Measurements from ENCODE around the gene RTN4R. TPM values are rescaled to one million over a fixed set of nuclear protein-coding genes. Genes with fewer than 3 reads are reported as not detected.
"Not testable (repeated sequence)": the region's sequence is repeated elsewhere in the genome, so short reads cannot be mapped to it uniquely, and the experiment has no call there.

Gene RTN4R
- under 1 TPM; 0.36 to 0.50 TPM for total RNA-seq
- 2.8 TPM for polyA plus RNA-seq (2013, experiment 1 of 2)
- polyA plus RNA-seq (2013, experiment 2 of 2), result 2.6 TPM
- 0 to 5.1 (median 1.4) reads per million in 172 experiments for total RNA-seq

GRCh38 chr22:20268279-20269012 is at the start of gene RTN4R:
Gene RTN4R (minus strand): TSS chr22:20268318. CDS start chr22:20268092, 226 bp downstream.
- intact Hi-C loops (cut with DNase I, micrococcal nuclease), result loop anchor here (1.0 to 5.0 kb wide), 3 partner anchors 17 to 111 kb away; no protein-coding TSS in a partner anchor
- H3K9me3 ChIP-seq (ENCODE audit: control insufficient read depth in 1 of 2, insufficient read depth in 1 of 2, low read length in 2 of 2), result no peaks in the 10 kb centered on the region
- ChIA-PET CTCF (no interaction called here), POLR2A (no interaction called here)
- peaks cover 16% of the 10 kb centered on the region for H3K4me1 ChIP-seq (ENCODE audit: insufficient read depth, low read length)
- Mint-ChIP-seq H3K9me3 (no peaks in the 10 kb centered on the region), H3K27ac (no peak within 1 kb of the TSS), H3K4me1 (ENCODE audit: low read depth) (peaks cover 5% of the 10 kb centered on the region), H3K4me3 (peak within 1 kb of the TSS; percentile 82), H3K27me3 (no peaks in the 10 kb centered on the region), H3K36me3 (ENCODE audit: low read depth) (no peaks in the 10 kb centered on the region)
- H3K4me3 ChIP-seq (ENCODE audit: low read length), result peak within 1 kb of the TSS; percentile 26
- DNase-seq (peak; percentile 22 to 81 (median 52)), ATAC-seq (ENCODE audit: poor library complexity) (peak; percentile 87)
- H3K36me3 ChIP-seq (ENCODE audit: insufficient read depth, low read length), result no peaks in the 10 kb centered on the region
- no peak within 1 kb of the TSS for H3K27ac ChIP-seq (ENCODE audit: low read depth in 1 of 2, low read length in 2 of 2)
- peak; percentile 50 for TF ChIP-seq CTCF (IDR thresholded peaks at IDR 0.05)
- H3K27me3 ChIP-seq (ENCODE audit: control insufficient read depth in 1 of 2, insufficient read depth in 2 of 2, low read length in 2 of 2), result no peaks in the 10 kb centered on the region

- peak overlapping the region; percentile 75 for H3K27ac Mint-ChIP-seq
- H3K36me3 Mint-ChIP-seq (ENCODE audit: low read depth), result peaks cover 12% of the 10 kb centered on the region
- CTCF ChIA-PET, result interaction anchor here (0.6 kb wide), 2 partner anchors 11 to 73 kb away, joined by 3 to 4 read pairs; no protein-coding TSS in a partner anchor
- peak overlapping the region; percentile 89 for H3K4me3 Mint-ChIP-seq
- H3K9me3 Mint-ChIP-seq; POLR2A ChIA-PET; H3K9me3 ChIP-seq (ENCODE audit: control insufficient read depth in 1 of 2, insufficient read depth in 1 of 2, low read length in 2 of 2); H3K27me3 ChIP-seq (ENCODE audit: control insufficient read depth in 1 of 2, insufficient read depth in 2 of 2, low read length in 2 of 2); H3K4me3 ChIP-seq (ENCODE audit: low read length); H3K27me3 Mint-ChIP-seq; H3K27ac ChIP-seq (ENCODE audit: low read depth in 1 of 2, low read length in 2 of 2): not testable (repeated sequence)
- Histone ChIP-seq H3K4me1 (ENCODE audit: insufficient read depth, low read length) (peaks cover 51% of the 10 kb centered on the region), H3K36me3 (ENCODE audit: insufficient read depth, low read length) (peaks cover 18% of the 10 kb centered on the region)
- H3K4me1 Mint-ChIP-seq (ENCODE audit: low read depth), result peaks cover 43% of the 10 kb centered on the region
- intact Hi-C loops (cut with DNase I, micrococcal nuclease), result loop anchor here in 1 of 2 experiments (2.0 kb wide), 1 partner anchor 19 kb away; no protein-coding TSS in a partner anchor
- peak in 5 of 14 experiments; percentile 32 to 54 (median 44) for DNase-seq
- peak; percentile 52 for TF ChIP-seq CTCF (IDR thresholded peaks at IDR 0.05)
- peak; percentile 25 for ATAC-seq (ENCODE audit: poor library complexity)
Measured at GRCh38 chr22:20317402-20318042, 49.4 kb upstream of the RTN4R start.

GRCh38 chr22:20316844-20317401 is 48.8 kb upstream of the RTN4R start:
- Histone ChIP-seq H3K36me3 (ENCODE audit: insufficient read depth, low read length) (peaks cover 18% of the 10 kb centered on the region), H3K4me3 (ENCODE audit: low read length) (no peak overlapping the region), H3K4me1 (ENCODE audit: insufficient read depth, low read length) (peaks cover 48% of the 10 kb centered on the region), H3K27me3 (ENCODE audit: control insufficient read depth in 1 of 2, insufficient read depth in 2 of 2, low read length in 2 of 2) (no peaks in the 10 kb centered on the region), H3K9me3 (ENCODE audit: control insufficient read depth in 1 of 2, insufficient read depth in 1 of 2, low read length in 2 of 2) (no peaks in the 10 kb centered on the region), H3K27ac (ENCODE audit: low read depth in 1 of 2, low read length in 2 of 2) (no peak overlapping the region)
- H3K27me3 Mint-ChIP-seq, result no peaks in the 10 kb centered on the region
- peak in 1 of 14 experiments; percentile 29 for DNase-seq
- no peaks in the 10 kb centered on the region for H3K9me3 Mint-ChIP-seq
- H3K4me1 Mint-ChIP-seq (ENCODE audit: low read depth), result peaks cover 39% of the 10 kb centered on the region
- intact Hi-C loops (cut with DNase I, micrococcal nuclease), result no loop called here
- POLR2A ChIA-PET, result no interaction called here
- H3K36me3 Mint-ChIP-seq (ENCODE audit: low read depth), result peaks cover 12% of the 10 kb centered on the region
- TF ChIP-seq CTCF (IDR thresholded peaks at IDR 0.05), result no peak
- H3K27ac Mint-ChIP-seq, result no peak overlapping the region
- no peak for ATAC-seq (ENCODE audit: poor library complexity)
- peak overlapping the region; percentile 89 for H3K4me3 Mint-ChIP-seq
- CTCF ChIA-PET, result no interaction called here
